Activated CD8-positive, alpha-beta memory T cell treated with anti-CD3 and anti-CD28 coated beads, Interleukin-2, amount 10 ng/mL, durations not matched to agents 7 days and 5 days (primary cell): ENCODE data around the gene ARL5B. TPM values are rescaled to one million over a fixed set of nuclear protein-coding genes. Genes with fewer than 3 reads are reported as not detected.
"Not testable (repeated sequence)": the region's sequence is repeated elsewhere in the genome, so short reads cannot be mapped to it uniquely, and the experiment has no call there.

ENCODE experiments used
- ATAC-seq: fragments of 150-1000 bp; cut with Tn5 transposase; one replicate; pipeline ENCODE4 v1.10.0; 2021; ENCODE audit warnings: moderate library complexity
- CTCF ChIA-PET: fragments of 350-600 bp; sonication (Branson Sonifier 250); formaldehyde crosslinking; loops from one replicate; lab custom pipeline; 2021; ENCODE audit warnings: antibody characterized with exemption; lab: Charles Lee
- DNase-seq: peaks from one replicate; pipeline ENCODE4 v3.0.0-alpha.2; 2020
- H3K27ac Mint-ChIP-seq: one replicate; pipeline ENCODE4 v1.8.0; 2021; ENCODE audit warnings: mild to moderate bottlenecking, mixed read lengths
- H3K27me3 Mint-ChIP-seq: one replicate; pipeline ENCODE4 v1.8.0; 2021; ENCODE audit warnings: mixed read lengths
- H3K36me3 Mint-ChIP-seq: one replicate; pipeline ENCODE4 v1.8.0; 2021; ENCODE audit warnings: mild to moderate bottlenecking, mixed read lengths
- H3K4me1 Mint-ChIP-seq: one replicate; pipeline ENCODE4 v1.8.0; 2021; ENCODE audit warnings: mixed read lengths
- H3K4me3 Mint-ChIP-seq: one replicate; pipeline ENCODE4 v1.8.0; 2021; ENCODE audit warnings: mild to moderate bottlenecking, moderate library complexity, mixed read lengths
- H3K9me3 Mint-ChIP-seq: one replicate; pipeline ENCODE4 v1.8.0; 2022; ENCODE audit warnings: low read depth, mixed read lengths
- total RNA-seq, 2 experiments: library from RNA; stranded (reverse); gene quantifications; one replicate each; pipeline ENCODE4 v1.2.3, GENCODE V29; 2021

The ARL5B gene
- 10 to 100 TPM; 10.6 to 12.2 TPM for total RNA-seq

GRCh38 chr10:18659125-18659818, at the start of gene ARL5B:
TSS of gene ARL5B (plus strand) at chr10:18659431. CDS start at chr10:18659638, 207 bp downstream.
- H3K4me1 Mint-ChIP-seq: peaks cover 38% of the 10 kb centered on the region
- H3K36me3 Mint-ChIP-seq: peaks cover 20% of the 10 kb centered on the region
- peak; percentile 95 for ATAC-seq
- no peaks in the 10 kb centered on the region for H3K9me3 Mint-ChIP-seq
- peak within 1 kb of the TSS; percentile 95 for H3K4me3 Mint-ChIP-seq
- CTCF ChIA-PET: interaction anchor here (1.3 kb wide), 1 partner anchor 10 kb away, joined by 4 read pairs; no protein-coding TSS in a partner anchor
- H3K27me3 Mint-ChIP-seq: no peaks in the 10 kb centered on the region
- H3K27ac Mint-ChIP-seq: peak within 1 kb of the TSS; percentile 99
- peak; percentile 98 for DNase-seq

- CTCF ChIA-PET: no interaction called here
- H3K4me3 Mint-ChIP-seq: no peak overlapping the region
- no peak overlapping the region for H3K27ac Mint-ChIP-seq
- ATAC-seq (no peak), DNase-seq (no peak)
- H3K9me3 Mint-ChIP-seq: no peaks in the 10 kb centered on the region
- H3K36me3 Mint-ChIP-seq: peaks cover 38% of the 10 kb centered on the region
- no peaks in the 10 kb centered on the region for H3K4me1 Mint-ChIP-seq
- no peaks in the 10 kb centered on the region for H3K27me3 Mint-ChIP-seq
Measured at GRCh38 chr10:18610517-18610916, 48.7 kb upstream of the ARL5B start.

- ATAC-seq: no peak
- H3K4me1 Mint-ChIP-seq: no peaks in the 10 kb centered on the region
- CTCF ChIA-PET: no interaction called here
- peaks cover 36% of the 10 kb centered on the region for H3K36me3 Mint-ChIP-seq
- no peak overlapping the region for H3K27ac Mint-ChIP-seq
- no peak for DNase-seq
- no peaks in the 10 kb centered on the region for H3K9me3 Mint-ChIP-seq
- H3K27me3 Mint-ChIP-seq: no peaks in the 10 kb centered on the region
- no peak overlapping the region for H3K4me3 Mint-ChIP-seq
Measured at GRCh38 chr10:18611168-18611567, 48.1 kb upstream of the ARL5B start.

GRCh38 chr10:18615618-18616017, 43.6 kb upstream of the ARL5B start:
- no peaks in the 10 kb centered on the region for H3K27me3 Mint-ChIP-seq
- H3K4me3 Mint-ChIP-seq: no peak overlapping the region
- ATAC-seq: no peak
- no peak for DNase-seq
- H3K36me3 Mint-ChIP-seq: peaks cover 39% of the 10 kb centered on the region
- peaks cover 6% of the 10 kb centered on the region for H3K4me1 Mint-ChIP-seq
- no peaks in the 10 kb centered on the region for H3K9me3 Mint-ChIP-seq
- CTCF ChIA-PET: no interaction called here
- H3K27ac Mint-ChIP-seq: no peak overlapping the region

GRCh38 chr10:18616337-18616736, 42.9 kb upstream of the ARL5B start:
- Mint-ChIP-seq H3K4me3 (no peak overlapping the region), H3K36me3 (peaks cover 42% of the 10 kb centered on the region), H3K27ac (no peak overlapping the region), H3K9me3 (no peaks in the 10 kb centered on the region), H3K4me1 (peaks cover 6% of the 10 kb centered on the region), H3K27me3 (no peaks in the 10 kb centered on the region)
- CTCF ChIA-PET: no interaction called here
- ATAC-seq (no peak), DNase-seq (no peak)

GRCh38 chr10:18619016-18619415, 40.2 kb upstream of the ARL5B start:
- Mint-ChIP-seq H3K9me3 (no peaks in the 10 kb centered on the region), H3K27me3 (no peaks in the 10 kb centered on the region), H3K27ac (no peak overlapping the region), H3K4me1 (peaks cover 6% of the 10 kb centered on the region), H3K36me3 (peaks cover 33% of the 10 kb centered on the region), H3K4me3 (no peak overlapping the region)
- no peak for DNase-seq
- no peak for ATAC-seq
- CTCF ChIA-PET: no interaction called here

- H3K36me3 Mint-ChIP-seq: peaks cover 29% of the 10 kb centered on the region
- ATAC-seq: no peak
- no peaks in the 10 kb centered on the region for H3K27me3 Mint-ChIP-seq
- H3K4me1 Mint-ChIP-seq: peaks cover 6% of the 10 kb centered on the region
- H3K9me3 Mint-ChIP-seq: no peaks in the 10 kb centered on the region
- H3K4me3 Mint-ChIP-seq: no peak overlapping the region
- H3K27ac Mint-ChIP-seq: no peak overlapping the region
- no peak for DNase-seq
- CTCF ChIA-PET: no interaction called here
Measured at GRCh38 chr10:18620856-18621255, 38.4 kb upstream of the ARL5B start.

GRCh38 chr10:18623671-18624070, 35.6 kb upstream of the ARL5B start:
- CTCF ChIA-PET: interaction anchor here (1.1 kb wide), 1 partner anchor 9 kb away, joined by 3 read pairs; no protein-coding TSS in a partner anchor
- not testable (repeated sequence) for H3K4me3 Mint-ChIP-seq, H3K27me3 Mint-ChIP-seq, ATAC-seq, DNase-seq, H3K9me3 Mint-ChIP-seq, H3K27ac Mint-ChIP-seq
- Mint-ChIP-seq H3K4me1 (peaks cover 13% of the 10 kb centered on the region), H3K36me3 (peaks cover 30% of the 10 kb centered on the region)

- H3K9me3 Mint-ChIP-seq: no peaks in the 10 kb centered on the region
- H3K4me3 Mint-ChIP-seq: no peak overlapping the region
- H3K27me3 Mint-ChIP-seq: no peaks in the 10 kb centered on the region
- ATAC-seq (no peak), DNase-seq (no peak)
- CTCF ChIA-PET: no interaction called here
- no peak overlapping the region for H3K27ac Mint-ChIP-seq
- peaks cover 19% of the 10 kb centered on the region for H3K36me3 Mint-ChIP-seq
- peaks cover 11% of the 10 kb centered on the region for H3K4me1 Mint-ChIP-seq
Measured at GRCh38 chr10:18625886-18626285, 33.3 kb upstream of the ARL5B start.

- H3K9me3 Mint-ChIP-seq, ATAC-seq, H3K27me3 Mint-ChIP-seq, CTCF ChIA-PET: not testable (repeated sequence)
- peak; percentile 78 for DNase-seq
- Mint-ChIP-seq H3K27ac (peak overlapping the region; percentile 59), H3K36me3 (peaks cover 11% of the 10 kb centered on the region), H3K4me3 (peak overlapping the region; percentile 71), H3K4me1 (peaks cover 11% of the 10 kb centered on the region)
Measured at GRCh38 chr10:18627452-18628018, 31.7 kb upstream of the ARL5B start.

GRCh38 chr10:18632500-18632899, 26.7 kb upstream of the ARL5B start:
- H3K27ac Mint-ChIP-seq, H3K9me3 Mint-ChIP-seq, H3K4me3 Mint-ChIP-seq, ATAC-seq, H3K4me1 Mint-ChIP-seq, CTCF ChIA-PET, DNase-seq, H3K27me3 Mint-ChIP-seq: not testable (repeated sequence)
- peaks cover 25% of the 10 kb centered on the region for H3K36me3 Mint-ChIP-seq

- CTCF ChIA-PET: interaction anchor here (1.4 kb wide), 1 partner anchor 14 kb away, joined by 4 read pairs; no protein-coding TSS in a partner anchor
- H3K9me3 Mint-ChIP-seq: no peaks in the 10 kb centered on the region
- H3K4me1 Mint-ChIP-seq: no peaks in the 10 kb centered on the region
- ATAC-seq: no peak
- H3K27me3 Mint-ChIP-seq: no peaks in the 10 kb centered on the region
- no peak overlapping the region for H3K27ac Mint-ChIP-seq
- no peak overlapping the region for H3K4me3 Mint-ChIP-seq
- DNase-seq: no peak
- peaks cover 29% of the 10 kb centered on the region for H3K36me3 Mint-ChIP-seq
Measured at GRCh38 chr10:18635995-18636394, 23.2 kb upstream of the ARL5B start.

GRCh38 chr10:18637400-18637799, 21.8 kb upstream of the ARL5B start:
- ATAC-seq, H3K4me3 Mint-ChIP-seq, DNase-seq, H3K4me1 Mint-ChIP-seq, H3K27me3 Mint-ChIP-seq, H3K9me3 Mint-ChIP-seq, H3K27ac Mint-ChIP-seq, CTCF ChIA-PET: not testable (repeated sequence)
- peaks cover 29% of the 10 kb centered on the region for H3K36me3 Mint-ChIP-seq

GRCh38 chr10:18639719-18640118, 19.5 kb upstream of the ARL5B start:
- ATAC-seq, H3K27ac Mint-ChIP-seq, H3K27me3 Mint-ChIP-seq, DNase-seq, H3K4me3 Mint-ChIP-seq, CTCF ChIA-PET, H3K4me1 Mint-ChIP-seq, H3K9me3 Mint-ChIP-seq: not testable (repeated sequence)
- peaks cover 19% of the 10 kb centered on the region for H3K36me3 Mint-ChIP-seq
